ENCODE measurements around the gene PICALM.

Gene PICALM

GRCh38 chr11:86047275-86047991, 21.5 kb downstream of the PICALM start:
- DNase-seq (ENCODE audit: low read depth, low spot score): no peak

GRCh38 chr11:86046116-86046515, 22.8 kb downstream of the PICALM start:
- no peak for DNase-seq (ENCODE audit: low read depth, low spot score)

- DNase-seq (ENCODE audit: low read depth, low spot score): no peak
Measured at GRCh38 chr11:86043765-86044503, 24.9 kb downstream of the PICALM start.

- DNase-seq (ENCODE audit: low read depth, low spot score): peak; percentile 74
Measured at GRCh38 chr11:86041975-86042378, 26.9 kb downstream of the PICALM start.

GRCh38 chr11:86040919-86041850, 27.7 kb downstream of the PICALM start:
- no peak for DNase-seq (ENCODE audit: low read depth, low spot score)

GRCh38 chr11:86039094-86039493, 29.8 kb downstream of the PICALM start:
- DNase-seq (ENCODE audit: low read depth, low spot score): no peak

GRCh38 chr11:86037743-86038142, 31.1 kb downstream of the PICALM start:
- DNase-seq (ENCODE audit: low read depth, low spot score): no peak

- no peak for DNase-seq (ENCODE audit: low read depth, low spot score)
Measured at GRCh38 chr11:86035920-86036319, 33.0 kb downstream of the PICALM start.

GRCh38 chr11:86035164-86035563, 33.7 kb downstream of the PICALM start:
- no peak for DNase-seq (ENCODE audit: low read depth, low spot score)

GRCh38 chr11:86034710-86035109, 34.2 kb downstream of the PICALM start:
- DNase-seq (ENCODE audit: low read depth, low spot score): no peak

GRCh38 chr11:86021377-86021776, 47.5 kb downstream of the PICALM start:
- DNase-seq (ENCODE audit: low read depth, low spot score): no peak

- DNase-seq (ENCODE audit: low read depth, low spot score): no peak
Measured at GRCh38 chr11:86018249-86018648, 50.6 kb downstream of the PICALM start.

GRCh38 chr11:86016451-86016850, 52.4 kb downstream of the PICALM start:
- DNase-seq (ENCODE audit: low read depth, low spot score): no peak

- no peak for DNase-seq (ENCODE audit: low read depth, low spot score)
Measured at GRCh38 chr11:86015699-86016098, 53.2 kb downstream of the PICALM start.

GRCh38 chr11:86014221-86014620, 54.7 kb downstream of the PICALM start:
- no peak for DNase-seq (ENCODE audit: low read depth, low spot score)

GRCh38 chr11:86013713-86014112, 55.2 kb downstream of the PICALM start:
- no peak for DNase-seq (ENCODE audit: low read depth, low spot score)

- no peak for DNase-seq (ENCODE audit: low read depth, low spot score)
Measured at GRCh38 chr11:86011175-86011574, 57.7 kb downstream of the PICALM start.

- no peak for DNase-seq (ENCODE audit: low read depth, low spot score)
Measured at GRCh38 chr11:86003654-86004053, 65.2 kb downstream of the PICALM start.

- DNase-seq (ENCODE audit: low read depth, low spot score): no peak
Measured at GRCh38 chr11:86002431-86002830, 66.5 kb downstream of the PICALM start.

- no peak for DNase-seq (ENCODE audit: low read depth, low spot score)
Measured at GRCh38 chr11:85991508-85991907, 77.4 kb downstream of the PICALM start.

GRCh38 chr11:85989746-85990145, 79.1 kb downstream of the PICALM start:
- no peak for DNase-seq (ENCODE audit: low read depth, low spot score)

GRCh38 chr11:85988780-85989179, 80.1 kb downstream of the PICALM start:
- DNase-seq (ENCODE audit: low read depth, low spot score): no peak
